Astrocyte of the spinal cord (primary cell): ENCODE data around the gene IVNS1ABP.
"Not testable (repeated sequence)": the region's sequence is repeated elsewhere in the genome, so short reads cannot be mapped to it uniquely, and the experiment has no call there.

Source experiments
- DNase-seq: peaks from one replicate; pipeline ENCODE4 v3.0.0; 2011; ENCODE audit warnings: low read depth, low spot score
- H3K4me3 ChIP-seq: 2 replicates; pipeline ENCODE4 v1.5.1; 2011; ENCODE audit warnings: low read depth, mild to moderate bottlenecking, low read length, moderate library complexity
- CTCF ChIP-seq: IDR thresholded peaks from 2 replicates; pipeline ENCODE4 v1.5.1; 2012; ENCODE audit warnings: low read depth, mild to moderate bottlenecking, low read length, inconsistent platforms
- in situ Hi-C: cut with HindIII; loops from 2 replicates; pipeline ENCODE4 v1.10.0; 2017; ENCODE audit warnings: low sequenced_read_pairs

The IVNS1ABP gene

DNA sequence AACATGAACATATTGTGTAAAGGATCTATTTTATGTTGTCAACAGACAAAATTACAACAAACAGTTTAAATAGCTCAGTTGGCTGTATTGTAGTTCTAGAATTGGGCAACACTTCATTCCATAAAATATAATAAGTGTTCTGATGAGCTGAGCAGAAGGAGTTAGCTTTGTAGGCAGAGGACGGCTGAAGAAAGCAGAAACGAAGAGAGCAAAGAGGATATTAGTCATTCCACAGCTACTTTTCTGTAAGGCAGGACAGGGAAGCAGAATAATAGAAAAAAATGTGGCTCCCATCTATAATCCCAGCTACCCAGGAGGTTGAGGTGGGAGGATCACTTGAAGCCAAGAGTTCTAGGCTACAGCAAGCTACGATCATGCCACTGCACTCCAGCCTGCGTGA lies 20.2 kb upstream of the IVNS1ABP start:
- in situ Hi-C loops = no loop called here
- peak; percentile 40 for DNase-seq

DNA sequence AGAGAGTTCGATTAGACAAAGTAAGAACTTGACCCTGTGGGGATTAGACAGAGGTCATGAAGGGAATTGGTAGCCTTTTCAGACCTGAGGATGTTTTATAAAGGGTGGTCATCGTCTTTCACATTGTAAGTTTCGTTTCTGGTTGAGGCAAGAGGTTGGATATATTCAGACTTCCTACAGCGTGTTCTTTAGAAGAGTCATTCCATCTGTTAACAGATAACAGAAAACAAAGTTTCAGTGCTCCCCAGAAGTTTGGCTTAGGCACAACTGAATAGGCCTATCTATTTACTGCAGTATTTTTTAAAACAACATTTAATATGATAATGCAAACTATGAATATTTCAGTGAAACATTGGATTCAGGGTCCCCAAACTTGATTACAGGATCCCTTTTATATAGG lies 17.1 kb upstream of the IVNS1ABP start:
- H3K4me3 ChIP-seq = no peak overlapping the region
- in situ Hi-C loops = no loop called here
- DNase-seq = no peak
- TF ChIP-seq CTCF = no peak

More for the DNA sequence above, 20.2 kb upstream of the IVNS1ABP start:
- no peak for TF ChIP-seq CTCF
- H3K4me3 ChIP-seq = no peak overlapping the region

DNA sequence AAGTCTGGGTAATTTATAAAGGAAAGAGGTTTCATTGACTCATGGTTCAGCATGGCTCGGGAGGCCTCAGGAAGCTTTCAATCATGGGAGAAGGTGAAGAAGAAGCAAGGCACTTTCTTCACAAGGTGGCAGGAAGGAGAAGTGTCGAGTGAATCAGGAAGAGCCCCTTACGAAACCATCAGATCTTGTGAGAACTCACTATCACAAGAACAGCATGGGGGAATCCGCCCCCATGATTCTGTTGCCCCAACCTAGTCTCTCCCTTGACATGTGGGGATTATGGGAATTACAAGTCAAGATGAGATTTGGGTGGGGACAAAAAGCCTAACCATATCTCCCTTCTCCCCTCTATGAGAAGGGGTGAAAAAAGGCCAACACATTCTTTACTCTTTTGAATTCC lies 11.2 kb upstream of the IVNS1ABP start:
- DNase-seq = no peak
- no peak for TF ChIP-seq CTCF
- H3K4me3 ChIP-seq = no peak overlapping the region
- in situ Hi-C loops = no loop called here

- DNase-seq = no peak
- no peak overlapping the region for H3K4me3 ChIP-seq
- TF ChIP-seq CTCF = no peak
- in situ Hi-C loops = no loop called here
Measured at GRCh38 chr1:185325413-185325812, 8.4 kb upstream of the IVNS1ABP start.

- no peak for DNase-seq
- H3K4me3 ChIP-seq = no peak overlapping the region
- in situ Hi-C loops = no loop called here
- TF ChIP-seq CTCF = no peak
Measured at GRCh38 chr1:185324118-185324517, 7.1 kb upstream of the IVNS1ABP start.

DNA sequence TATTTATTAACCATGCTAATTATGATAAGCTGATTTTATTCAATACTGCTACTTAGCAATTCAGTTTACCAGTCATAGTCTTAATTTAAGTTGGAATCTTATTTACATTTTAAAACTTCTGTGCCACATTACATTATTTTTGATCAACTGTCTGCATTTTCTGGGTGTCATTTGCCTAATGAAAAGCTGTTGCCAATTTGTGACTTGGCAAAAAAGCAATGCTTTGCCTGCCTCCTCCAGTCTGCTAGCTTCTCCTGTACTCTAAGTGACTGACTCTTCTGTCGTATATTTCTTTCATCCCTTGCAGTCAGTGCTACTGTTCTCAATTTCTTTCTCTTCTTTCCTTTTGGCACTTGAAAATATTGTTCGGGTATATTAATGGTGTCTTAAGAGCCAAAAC lies 5.6 kb upstream of the IVNS1ABP start:
- H3K4me3 ChIP-seq = no peak overlapping the region
- in situ Hi-C loops = no loop called here
- no peak for TF ChIP-seq CTCF
- no peak for DNase-seq

DNA sequence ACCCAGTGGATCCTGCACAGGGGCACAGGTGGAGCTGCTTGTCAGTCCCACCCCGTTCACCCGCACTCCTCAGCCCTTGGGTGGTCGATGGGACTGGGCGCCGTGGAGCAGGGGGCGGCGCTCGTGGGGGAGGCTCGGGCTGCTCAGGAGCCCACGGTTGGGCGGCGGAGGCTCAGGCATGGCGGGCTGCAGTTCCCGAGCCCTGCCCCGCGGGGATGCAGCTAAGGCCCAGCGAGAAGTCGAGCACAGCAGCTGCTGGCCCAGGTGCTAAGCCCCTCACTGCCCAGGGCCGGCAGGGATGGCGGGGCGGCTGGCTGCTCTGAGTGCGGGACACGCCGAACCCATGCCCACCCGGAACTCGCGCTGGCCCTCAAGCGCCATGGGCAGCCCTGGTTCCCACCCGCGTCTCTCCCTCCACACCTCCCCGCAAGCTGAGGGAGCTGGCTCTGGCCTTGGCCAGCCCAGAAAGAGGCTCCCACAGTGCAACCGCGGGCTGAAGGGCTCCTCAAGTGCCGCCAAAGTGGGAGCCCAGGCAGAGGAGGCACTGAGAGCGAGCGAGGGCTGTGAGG lies 4.7 kb upstream of the IVNS1ABP start:
- in situ Hi-C loops, DNase-seq, H3K4me3 ChIP-seq: not testable (repeated sequence)

DNA sequence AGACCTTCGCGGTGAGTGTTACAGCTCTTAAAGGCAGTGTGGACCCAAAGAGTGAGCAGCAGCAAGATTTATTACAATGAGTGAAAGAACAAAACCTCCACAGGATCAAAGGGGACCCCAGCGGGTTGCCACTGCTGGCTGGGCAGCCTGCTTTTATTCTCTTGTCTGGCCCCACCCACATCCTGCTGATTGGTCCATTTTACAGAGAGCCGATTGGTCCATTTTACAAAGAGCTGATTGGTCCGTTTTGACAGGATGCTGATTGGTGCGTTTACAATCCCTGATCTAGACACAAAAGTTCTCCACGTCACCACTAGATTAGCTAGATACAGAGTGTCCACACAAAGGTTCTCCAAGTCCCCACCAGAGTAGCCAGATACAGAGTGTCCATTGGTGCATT lies 4.1 kb upstream of the IVNS1ABP start:
- DNase-seq, in situ Hi-C loops, H3K4me3 ChIP-seq: not testable (repeated sequence)
